Right renal cortex interstitium (tissue), 3 donors: ENCODE data around the gene LSAMP. TPM values are rescaled to one million over a fixed set of nuclear protein-coding genes. Genes with fewer than 3 reads are reported as not detected.

Experiments used
- DNase-seq, 3 donors: peaks; one replicate each; pipeline ENCODE4 v3.0.0-alpha.2; 2013; ENCODE audit warnings: low read depth in 3 of 3, low spot score in 2 of 3
- polyA plus RNA-seq, 3 donors: library from polyadenylated mRNA; unstranded; fragments of 120-200 nt; gene quantifications; one replicate each; pipeline ENCODE4 v1.2.1, GENCODE V29; 2013; ENCODE audit not compliant: insufficient read length in 3 of 3

LSAMP gene
- polyA plus RNA-seq, 3 donors, result 11.4 to 15.7 (median 12.8) TPM

DNA sequence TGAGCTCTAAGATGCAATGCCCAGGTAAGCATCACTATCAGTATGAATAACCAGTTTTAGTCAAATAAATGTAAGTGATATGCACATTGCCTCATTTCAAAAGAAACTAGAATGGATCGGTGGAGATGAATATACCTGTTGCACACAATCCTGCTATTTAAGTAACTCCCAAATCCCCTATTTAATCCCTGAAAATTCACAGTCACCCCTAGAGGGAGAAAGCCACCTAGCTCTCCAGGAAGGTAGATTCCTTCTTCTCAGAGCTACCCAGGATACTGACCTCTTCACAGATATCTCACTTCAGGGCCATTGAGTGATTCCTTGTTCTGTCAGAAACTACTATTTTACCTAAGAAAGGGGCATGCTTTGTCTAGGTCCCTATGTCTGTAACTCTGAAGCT lies 11.7 kb downstream of the LSAMP start:
- no peak for DNase-seq

DNA sequence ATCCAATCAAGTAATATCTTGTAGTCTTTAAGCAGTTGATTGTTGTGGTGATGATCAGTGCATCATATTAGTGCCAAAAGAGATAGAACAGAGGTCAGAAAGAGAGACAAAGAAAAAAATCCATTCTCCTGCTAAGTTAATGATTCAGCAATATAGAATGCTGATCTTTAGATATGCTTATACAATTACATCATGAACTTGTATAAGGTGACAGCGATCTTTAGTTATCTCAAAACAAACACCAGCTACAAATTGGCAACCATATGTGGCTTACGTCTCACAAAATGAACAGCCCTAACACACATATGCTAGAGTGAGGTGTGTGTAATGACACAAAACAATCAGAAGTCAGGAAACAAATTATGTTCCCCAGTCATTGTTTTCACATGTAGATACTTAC lies 12.5 kb downstream of the LSAMP start:
- DNase-seq, result no peak

GRCh38 chr3:116429479-116430269 lies 15.6 kb downstream of the LSAMP start:
- DNase-seq, result no peak

DNA sequence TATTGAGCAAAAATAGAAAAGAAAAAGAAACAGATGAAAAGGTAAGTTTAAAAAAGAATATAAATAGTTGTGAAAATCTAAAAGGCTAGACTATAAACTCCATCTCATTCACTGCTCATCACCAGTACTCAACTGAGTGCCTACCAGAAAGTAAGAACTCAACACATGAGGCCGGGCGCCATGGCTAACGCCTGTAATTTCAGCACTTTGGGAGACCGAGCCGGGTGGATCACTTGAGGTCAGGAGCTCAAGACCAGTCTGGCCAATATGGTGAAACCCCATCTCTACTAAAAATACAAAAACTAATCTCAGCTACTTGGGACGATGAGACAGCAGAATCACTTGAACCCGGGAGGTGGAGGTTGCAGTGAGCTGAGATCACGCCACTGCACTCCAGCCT lies 19.3 kb downstream of the LSAMP start:
- no peak for DNase-seq

- no peak for DNase-seq
Observed at GRCh38 chr3:116425126-116425525, 20.2 kb downstream of the LSAMP start.

GRCh38 chr3:116423945-116424344 lies 21.3 kb downstream of the LSAMP start:
- no peak for DNase-seq

GRCh38 chr3:116423374-116423773 lies 21.9 kb downstream of the LSAMP start:
- no peak for DNase-seq

DNA sequence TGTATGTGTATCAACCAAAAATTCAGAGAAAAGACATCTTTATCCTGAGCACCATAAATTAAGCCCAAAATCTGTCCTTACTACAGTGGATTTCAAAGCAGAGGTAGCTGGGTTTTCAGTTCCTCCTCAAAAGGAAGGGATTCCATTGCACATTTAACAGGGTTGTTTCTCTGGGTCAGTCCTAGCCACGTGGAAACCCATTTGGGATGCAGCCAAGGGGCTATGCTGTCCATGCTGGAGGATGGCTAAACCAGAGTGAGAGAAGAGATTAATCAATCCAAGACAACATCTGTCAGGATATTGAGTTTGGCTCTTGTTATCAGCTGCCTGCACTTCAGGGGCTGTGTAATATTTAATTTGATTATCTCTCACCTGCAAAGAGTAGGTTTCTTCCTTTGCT lies 28.1 kb downstream of the LSAMP start:
- DNase-seq, result no peak

DNA sequence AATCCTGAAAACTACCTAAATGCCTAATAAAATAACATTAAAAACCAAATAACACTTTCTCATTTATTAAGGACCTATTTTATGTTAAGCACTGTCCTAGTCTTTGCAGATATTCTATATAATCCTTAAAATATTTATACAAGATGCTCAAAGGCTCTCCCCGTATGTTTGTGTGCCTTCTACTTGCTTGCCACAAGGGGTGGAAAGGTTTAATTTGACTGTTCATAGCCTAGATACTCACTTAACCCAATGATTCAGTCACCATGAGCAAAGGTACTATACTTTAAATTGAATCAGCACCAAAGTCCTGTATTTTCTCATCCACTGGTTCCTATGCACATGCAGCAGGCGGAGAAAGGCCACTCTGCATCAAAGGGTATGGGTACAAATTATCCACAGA lies 32.0 kb downstream of the LSAMP start:
- no peak for DNase-seq

DNA sequence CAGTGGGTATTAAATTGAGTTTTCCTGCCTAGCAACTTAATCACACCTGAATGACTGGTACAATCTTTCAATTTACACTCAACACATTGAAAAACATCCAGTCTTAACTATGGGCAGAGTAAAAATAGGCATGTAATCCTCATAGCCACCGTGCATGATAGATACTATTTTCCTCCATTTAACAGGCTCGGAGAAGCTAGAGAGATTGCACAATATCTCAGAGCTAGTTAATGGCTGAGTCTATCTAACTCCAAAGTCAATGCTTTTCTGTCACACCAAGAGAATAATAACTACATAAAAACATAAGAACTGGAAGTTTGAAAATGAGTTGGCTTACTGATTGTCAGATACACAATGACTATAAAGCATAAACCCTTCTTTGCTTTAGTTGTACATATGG lies 36.8 kb downstream of the LSAMP start:
- DNase-seq, result no peak

GRCh38 chr3:116405231-116405630 lies 40.1 kb downstream of the LSAMP start:
- DNase-seq, result no peak

GRCh38 chr3:116399701-116400226 lies 45.5 kb downstream of the LSAMP start:
- DNase-seq, result no peak

DNA sequence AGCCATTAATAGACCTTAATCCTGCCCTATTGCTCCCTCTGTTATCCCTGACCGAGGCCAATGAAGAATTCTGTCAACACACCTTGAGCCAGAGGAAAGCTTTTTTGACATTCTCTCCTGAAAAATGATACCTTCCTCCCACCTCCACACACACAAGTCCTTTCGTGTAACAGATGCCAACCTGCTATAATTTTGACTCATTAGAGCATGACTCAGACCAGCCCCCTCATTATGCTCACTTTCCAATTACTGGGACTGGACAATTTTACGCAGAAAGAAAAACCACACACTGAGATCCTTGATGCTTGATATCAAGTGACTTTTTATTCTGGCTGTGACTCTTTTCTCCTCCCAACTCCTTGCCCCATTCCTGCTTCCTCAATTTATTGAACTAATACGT lies 50.9 kb downstream of the LSAMP start:
- DNase-seq, result peak in 1 of 3 donors; percentile 8

DNA sequence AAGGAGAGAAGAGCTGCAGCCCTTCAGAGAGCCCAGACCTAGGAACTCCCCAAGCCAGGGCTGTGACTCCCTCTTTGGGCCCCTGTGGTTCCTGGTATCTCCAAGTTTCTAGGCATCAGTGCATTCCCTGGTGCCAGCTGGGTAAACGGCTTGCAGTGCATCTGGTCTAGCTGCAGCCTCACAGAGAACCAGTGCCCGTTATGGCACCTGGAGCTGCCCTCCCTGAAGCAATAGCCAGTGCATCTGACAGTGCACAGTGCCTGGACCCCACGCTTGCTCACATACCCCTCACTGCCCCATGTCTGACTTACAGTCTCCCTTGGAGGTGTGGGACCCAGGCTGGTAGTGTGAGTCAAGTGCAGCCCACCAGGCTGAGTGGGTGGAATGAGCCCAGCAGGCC lies 52.1 kb downstream of the LSAMP start:
- no peak for DNase-seq

GRCh38 chr3:116392291-116392690 lies 53.0 kb downstream of the LSAMP start:
- no peak for DNase-seq

GRCh38 chr3:116391296-116392201 lies 53.7 kb downstream of the LSAMP start:
- no peak for DNase-seq

DNA sequence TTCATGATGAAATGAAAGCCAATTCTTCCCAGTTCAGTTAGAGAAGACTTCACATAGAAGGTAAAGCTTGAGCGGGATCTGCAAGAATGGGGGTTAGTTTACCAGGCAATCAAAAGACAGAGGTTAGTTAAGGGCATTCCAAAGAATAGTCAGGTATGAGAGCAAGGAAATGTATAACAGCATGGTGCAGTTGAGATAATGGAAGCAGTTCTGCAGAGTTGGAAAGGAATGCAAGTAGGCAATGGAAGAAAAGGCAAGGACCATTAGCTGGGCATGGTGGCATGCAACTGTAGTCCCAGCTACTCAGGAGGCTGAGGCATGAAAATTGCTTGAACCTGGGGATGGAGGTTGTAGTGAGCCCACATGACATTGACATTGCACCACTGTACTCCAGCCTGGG lies 55.0 kb downstream of the LSAMP start:
- DNase-seq, result no peak

- DNase-seq, result no peak
Observed at GRCh38 chr3:116388867-116389385, 56.4 kb downstream of the LSAMP start.

DNA sequence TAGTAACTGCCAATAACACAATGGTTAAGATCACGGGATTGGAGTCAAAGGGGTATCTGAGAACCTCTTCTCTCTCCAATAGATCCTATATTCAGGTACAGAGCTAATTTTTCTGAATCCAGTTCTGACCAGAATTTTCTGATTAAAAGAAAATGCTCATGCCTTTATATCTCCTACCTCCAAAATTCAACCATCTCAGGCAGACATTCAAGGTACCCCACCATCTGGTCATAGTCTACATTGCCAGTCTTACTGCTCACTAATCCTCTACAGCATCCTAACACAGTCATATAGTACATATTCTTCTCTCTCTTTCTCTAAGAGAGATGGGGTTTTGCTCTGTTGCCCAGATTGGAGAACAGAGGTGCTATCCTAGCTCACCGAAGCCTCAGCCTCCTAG lies 59.1 kb downstream of the LSAMP start:
- no peak for DNase-seq

DNA sequence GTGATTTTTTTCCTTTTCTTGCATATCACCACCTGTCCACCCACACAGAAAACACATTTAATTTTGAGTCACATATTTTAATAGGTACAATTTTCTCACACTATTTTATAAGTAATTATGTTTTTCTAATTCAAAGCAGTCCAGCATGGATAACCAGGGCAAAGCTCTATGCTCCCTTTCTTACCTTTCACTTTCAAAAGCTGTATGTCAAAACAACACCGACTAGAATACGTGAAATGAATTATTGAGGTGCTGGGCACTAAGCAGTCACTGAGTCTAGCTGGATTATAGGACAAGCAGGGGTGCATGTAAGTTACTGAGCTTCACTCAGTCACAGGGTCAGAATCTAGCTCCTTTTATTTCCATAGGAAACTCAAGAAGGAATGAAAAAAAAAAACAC lies 60.6 kb downstream of the LSAMP start:
- no peak for DNase-seq

DNA sequence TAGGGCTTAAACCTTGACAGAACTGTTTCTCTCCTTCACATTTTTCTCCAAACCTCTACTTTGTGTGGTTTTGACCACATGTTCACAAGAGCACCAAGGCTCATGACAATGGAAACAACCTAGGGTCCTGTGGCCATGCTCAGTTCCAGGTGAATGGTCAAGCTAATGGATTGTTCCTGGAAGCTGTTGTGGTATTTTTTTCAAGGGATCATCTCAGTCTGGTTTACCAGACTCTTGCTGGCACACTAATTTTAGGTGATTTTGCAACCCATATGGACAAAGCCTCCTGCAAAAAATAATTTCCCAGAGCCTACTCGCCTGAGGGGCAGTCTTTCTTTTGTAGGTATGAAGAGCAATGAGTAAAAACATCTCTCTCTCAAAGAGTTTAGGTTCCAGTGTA lies 67.2 kb downstream of the LSAMP start:
- DNase-seq, result no peak
